GM12892 (cell line): ENCODE data around the gene PRICKLE2.

Experiments
- POLR2A ChIP-seq: IDR thresholded peaks from 2 replicates; pipeline ENCODE4 v1.6.1; 2011; ENCODE audit warnings: low read depth, low read length, control low read depth
- POLR2AphosphoS5 ChIP-seq: IDR thresholded peaks from 2 replicates; pipeline ENCODE4 v1.6.1; 2011; ENCODE audit warnings: low read depth, low read length, control low read depth

DNA sequence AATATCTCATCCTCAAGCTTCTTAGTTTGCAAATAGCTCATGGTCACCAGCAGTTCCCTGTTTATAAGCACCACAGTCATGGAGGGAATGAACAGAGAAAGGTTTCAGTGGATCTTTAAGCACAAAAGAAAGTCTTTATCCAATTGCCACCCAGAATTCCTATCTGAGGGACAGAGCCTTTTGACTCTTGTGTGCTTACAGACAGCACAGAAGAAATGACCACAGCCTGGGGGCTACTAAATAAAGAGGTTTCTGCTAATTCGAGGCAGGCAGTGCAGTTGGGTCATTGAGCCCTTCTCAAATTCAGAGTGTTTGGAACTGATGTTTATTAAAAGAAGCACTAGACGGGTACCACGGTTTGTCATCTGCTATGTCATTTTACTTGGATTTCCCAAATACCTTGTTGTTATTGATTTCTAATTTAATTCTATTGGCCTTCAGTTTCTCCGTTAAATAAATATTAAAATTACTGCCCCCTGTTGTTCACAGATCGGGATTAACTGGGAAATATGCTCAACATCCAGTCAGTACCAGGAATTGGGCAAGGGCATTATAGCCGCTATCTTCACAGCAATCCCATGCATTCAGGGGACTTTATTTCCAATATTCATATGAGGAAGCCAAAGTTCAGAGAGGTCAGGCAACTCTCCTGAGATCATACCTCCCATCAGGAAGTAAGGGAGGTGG is 3.6 kb downstream of the PRICKLE2 start:
- no peak for TF ChIP-seq POLR2AphosphoS5
- no peak for TF ChIP-seq POLR2A
